Measurements from ENCODE around the gene TBCEL.

The TBCEL gene

GRCh38 chr11:121042296-121042695, 18.4 kb downstream of the TBCEL start:
- no peaks in the 10 kb centered on the region for H4K20me1 ChIP-seq (ENCODE audit: insufficient read depth, low read length)
- no peak overlapping the region for H3K4me2 ChIP-seq (ENCODE audit: low read depth, low read length)
- no peak for DNase-seq
- H3K9me2 ChIP-seq (replicated peaks; ENCODE audit: insufficient read depth, low read length), result no peaks in the 10 kb centered on the region
- peaks cover 8% of the 10 kb centered on the region; the same call in 1 of the 2 replicates for H3K79me2 ChIP-seq (ENCODE audit: low read length)
- H3K4me1 ChIP-seq (ENCODE audit: low read length), result peaks cover 21% of the 10 kb centered on the region
- H3K36me3 ChIP-seq (replicated peaks; ENCODE audit: insufficient read depth, low read length), result no peaks in the 10 kb centered on the region
- H3K27ac ChIP-seq (ENCODE audit: low read length), result no peak overlapping the region
- no peaks in the 10 kb centered on the region for H3K9me3 ChIP-seq (replicated peaks; ENCODE audit: insufficient read depth, low read length)
- H3K4me3 ChIP-seq (ENCODE audit: low read length), result no peak overlapping the region
- no peak overlapping the region for H3K9ac ChIP-seq (ENCODE audit: low read length)
- no peaks in the 10 kb centered on the region for H3F3A ChIP-seq (ENCODE audit: insufficient read depth, low read length)
- no peaks in the 10 kb centered on the region for H3K27me3 ChIP-seq (replicated peaks; ENCODE audit: insufficient read depth, low read length)
- H2AFZ ChIP-seq (ENCODE audit: low read length), result no peak overlapping the region
- TF ChIP-seq EZH2phosphoT487 (IDR thresholded peaks at IDR 0.05; ENCODE audit: low read length), result no peak
- TF ChIP-seq EZH2 (optimal IDR thresholded peaks at IDR 0.05; ENCODE audit: low read depth, low read length), result no peak
- TF ChIP-seq CTCF (IDR thresholded peaks at IDR 0.05; ENCODE audit: low read length), result no peak

DNA sequence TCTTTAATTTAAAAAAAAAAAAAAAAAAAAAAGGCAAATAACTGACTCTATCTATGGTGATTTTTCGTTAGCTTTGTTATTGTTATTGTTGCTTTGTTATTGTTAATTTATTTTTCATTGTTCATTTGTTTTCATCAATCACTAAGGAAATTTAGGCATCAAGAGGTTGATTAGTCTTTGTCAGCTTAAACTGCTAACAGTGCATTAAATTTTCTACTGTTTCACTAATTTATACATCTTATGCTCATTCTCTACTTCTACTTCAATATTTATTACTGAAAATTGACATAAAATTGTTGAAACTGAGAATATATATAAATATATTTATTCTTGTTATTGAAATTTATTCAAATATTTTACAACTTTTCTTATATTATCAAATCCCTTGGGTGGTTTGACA, 24.0 kb downstream of the TBCEL start:
- Histone ChIP-seq H3K27me3 (replicated peaks; ENCODE audit: insufficient read depth, low read length) (no peaks in the 10 kb centered on the region), H3K9ac (ENCODE audit: low read length) (no peak overlapping the region), H3F3A (ENCODE audit: insufficient read depth, low read length) (no peaks in the 10 kb centered on the region), H3K79me2 (ENCODE audit: low read length) (no peaks in the 10 kb centered on the region), H3K4me2 (ENCODE audit: low read depth, low read length) (no peak overlapping the region), H4K20me1 (ENCODE audit: insufficient read depth, low read length) (no peaks in the 10 kb centered on the region), H3K36me3 (replicated peaks; ENCODE audit: insufficient read depth, low read length) (0 out of 2 replicates have a peak, but pooled peaks cover 4% of the 10 kb centered on the region), H2AFZ (ENCODE audit: low read length) (no peak overlapping the region), H3K27ac (ENCODE audit: low read length) (no peak overlapping the region), H3K9me3 (replicated peaks; ENCODE audit: insufficient read depth, low read length) (no peaks in the 10 kb centered on the region), H3K9me2 (replicated peaks; ENCODE audit: insufficient read depth, low read length) (no peaks in the 10 kb centered on the region), H3K4me1 (ENCODE audit: low read length) (no peaks in the 10 kb centered on the region), H3K4me3 (ENCODE audit: low read length) (no peak overlapping the region)
- DNase-seq, result no peak
- TF ChIP-seq EZH2 (optimal IDR thresholded peaks at IDR 0.05; ENCODE audit: low read depth, low read length) (no peak), EZH2phosphoT487 (IDR thresholded peaks at IDR 0.05; ENCODE audit: low read length) (no peak), CTCF (IDR thresholded peaks at IDR 0.05; ENCODE audit: low read length) (no peak)

DNA sequence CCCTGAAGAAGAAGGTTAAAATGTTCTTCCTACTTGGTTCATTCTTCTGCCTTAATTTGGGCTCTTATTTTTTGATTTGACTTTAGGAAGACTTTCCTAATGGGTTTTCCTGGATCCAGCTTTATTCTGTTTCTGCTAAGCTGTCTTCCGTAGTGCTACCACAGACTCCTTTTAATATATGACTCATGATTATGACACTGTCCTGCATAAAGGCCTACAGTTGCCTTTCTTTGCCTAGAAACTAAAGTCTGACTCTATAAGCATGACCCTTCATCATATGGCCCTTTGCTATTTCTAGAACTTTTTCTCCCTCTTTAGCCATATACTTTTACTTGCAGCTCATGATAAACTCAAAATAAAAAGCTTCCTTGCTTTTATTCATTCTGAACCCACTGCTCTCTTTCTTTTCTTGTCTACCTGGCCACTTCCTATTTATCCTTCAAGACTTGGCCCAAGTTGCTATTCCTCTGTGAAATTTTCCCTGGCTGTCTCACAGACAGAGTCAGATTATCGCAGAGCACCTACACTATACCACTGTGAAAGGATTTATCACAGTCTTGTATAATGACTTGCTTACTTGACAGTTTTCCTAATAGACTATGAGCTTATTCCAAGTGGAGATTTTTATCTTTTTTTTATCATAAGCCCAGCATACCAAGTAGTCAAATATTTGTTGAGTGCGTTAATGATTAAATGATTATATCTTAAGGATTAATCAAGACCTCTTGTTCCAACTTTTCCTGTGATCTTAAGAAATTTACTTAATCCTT, 24.7 kb downstream of the TBCEL start:
- Histone ChIP-seq H3K9ac (ENCODE audit: low read length) (no peak overlapping the region), H3K27me3 (replicated peaks; ENCODE audit: insufficient read depth, low read length) (no peaks in the 10 kb centered on the region), H3K9me2 (replicated peaks; ENCODE audit: insufficient read depth, low read length) (no peaks in the 10 kb centered on the region), H3K27ac (ENCODE audit: low read length) (no peak overlapping the region), H3F3A (ENCODE audit: insufficient read depth, low read length) (no peaks in the 10 kb centered on the region), H4K20me1 (ENCODE audit: insufficient read depth, low read length) (no peaks in the 10 kb centered on the region), H3K4me1 (ENCODE audit: low read length) (no peaks in the 10 kb centered on the region), H3K4me3 (ENCODE audit: low read length) (no peak overlapping the region), H3K4me2 (ENCODE audit: low read depth, low read length) (no peak overlapping the region), H3K79me2 (ENCODE audit: low read length) (no peaks in the 10 kb centered on the region), H3K36me3 (replicated peaks; ENCODE audit: insufficient read depth, low read length) (0 out of 2 replicates have a peak, but pooled peaks cover 4% of the 10 kb centered on the region), H3K9me3 (replicated peaks; ENCODE audit: insufficient read depth, low read length) (no peaks in the 10 kb centered on the region), H2AFZ (ENCODE audit: low read length) (no peak overlapping the region)
- TF ChIP-seq CTCF (IDR thresholded peaks at IDR 0.05; ENCODE audit: low read length), result no peak
- no peak for TF ChIP-seq EZH2phosphoT487 (IDR thresholded peaks at IDR 0.05; ENCODE audit: low read length)
- TF ChIP-seq EZH2 (optimal IDR thresholded peaks at IDR 0.05; ENCODE audit: low read depth, low read length), result no peak
- DNase-seq, result no peak
